ENCODE measurements around the gene ZEB2. TPM values are rescaled to one million over a fixed set of nuclear protein-coding genes. Genes with fewer than 3 reads are reported as not detected.

Gene ZEB2
- total and polyA plus RNA-seq, 10 of the 15 experiments (the other 5 are each of a cell fraction or from before 2014, with no cell fraction given) = 0.14 to 3.2 (median 0.84) TPM

DNA sequence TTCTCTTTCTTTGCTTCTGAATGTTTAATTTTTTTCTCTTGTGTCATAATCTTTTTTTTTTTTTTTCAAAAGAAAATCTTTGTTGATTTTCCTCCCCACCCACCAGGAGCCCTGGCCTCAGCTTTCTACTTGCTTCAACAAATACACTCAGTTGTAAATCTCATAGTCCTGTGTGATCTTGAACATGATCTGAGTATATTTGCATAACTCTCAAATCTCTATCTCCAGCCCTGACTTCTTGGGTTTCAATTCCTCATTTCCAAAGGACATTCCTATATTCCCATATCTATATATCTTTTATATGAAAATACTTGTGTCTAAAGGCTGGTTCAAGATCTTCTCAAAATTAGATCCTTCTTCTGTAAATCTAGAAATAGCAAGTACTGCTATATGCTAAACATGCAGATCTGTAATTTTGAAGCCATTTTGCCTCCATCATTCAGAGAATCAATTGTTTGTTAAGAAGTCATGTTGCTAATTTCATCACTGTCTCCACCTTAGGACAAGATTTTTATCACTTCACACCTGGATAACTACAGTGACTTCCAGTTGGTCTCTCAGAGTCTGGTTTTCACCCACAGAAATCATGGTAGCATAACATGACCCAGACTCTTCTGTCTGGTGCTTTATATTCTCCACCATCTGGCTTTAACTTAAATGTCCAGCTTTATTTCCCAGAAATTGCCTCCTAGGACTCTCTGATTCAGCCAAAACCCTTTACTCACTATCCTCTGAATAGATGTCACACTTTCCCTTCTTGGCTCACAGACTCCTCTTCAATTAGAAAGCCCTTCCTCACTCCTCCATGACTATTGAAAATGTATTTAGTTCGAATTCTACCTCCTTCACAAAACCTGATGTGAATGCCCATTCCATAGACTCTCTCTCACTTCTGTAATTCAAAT is 98.1 kb downstream of the ZEB2 start:
- Histone ChIP-seq H3K4me2 (ENCODE audit: control insufficient read depth, insufficient read depth) (no peak overlapping the region), H3K36me3 (ENCODE audit: control insufficient read depth in 2 of 2, insufficient read depth in 2 of 2, low read length in 1 of 2) (no peaks in the 10 kb centered on the region), H3K79me2 (ENCODE audit: control insufficient read depth, insufficient read depth, low read length) (no peaks in the 10 kb centered on the region), H3K9ac (ENCODE audit: control insufficient read depth, insufficient read depth, low read length) (no peak overlapping the region), H4K20me1 (ENCODE audit: control insufficient read depth, insufficient read depth) (no peaks in the 10 kb centered on the region), H3K27ac (ENCODE audit: control insufficient read depth, insufficient read depth) (no peak overlapping the region), H3K4me1 (ENCODE audit: control insufficient read depth, insufficient read depth, low read length) (no peaks in the 10 kb centered on the region), H2AFZ (ENCODE audit: control insufficient read depth, low read depth, low read length) (no peak overlapping the region), H3K9me3 (replicated peaks; ENCODE audit: control insufficient read depth, insufficient read depth, low read length) (no peaks in the 10 kb centered on the region; the same call in 2 of the 3 replicates), H3K4me3 (no peak overlapping the region), H3K27me3 (replicated peaks in 1 of 2; ENCODE audit: control insufficient read depth in 2 of 2, insufficient read depth in 2 of 2, low read length in 1 of 2) (no peaks in the 10 kb centered on the region; a peak in 1 of 4 replicates)
- in situ Hi-C loops (cut with MboI) (no loop called here), intact Hi-C loops (cut with micrococcal nuclease; ENCODE audit: unreplicated experiment) (no loop called here)
- POLR2A ChIA-PET = interaction anchor here (0.6 to 0.7 kb wide), 3 partner anchors 56 to 641 kb away, joined by 3 to 8 read pairs (median 4); no protein-coding TSS in a partner anchor
- no peak for FAIRE-seq
- RAD21 ChIA-PET (ENCODE audit: unreplicated experiment) = no interaction called here
- DNase-seq (ENCODE audit: low read depth, low spot score) = no peak
- CTCF ChIA-PET = interaction anchor here (0.6 to 1.1 kb wide), 3 partner anchors 27 to 1810 kb away, joined by 3 to 6 read pairs (median 5); no protein-coding TSS in a partner anchor
- SMC1A ChIA-PET (ENCODE audit: uncharacterized antibody, unreplicated experiment) = interaction anchor here (0.7 to 0.8 kb wide), 2 partner anchors 259 to 1544 kb away, joined by 3 to 4 read pairs; no protein-coding TSS in a partner anchor
- BruUV-seq (replicated peaks) = no TSS peak
- 0% methylated on average over 1 of the region's 1 CpG for WGBS (ENCODE audit: insufficient coverage, insufficient replicate concordance, low lambda C conversion rate, missing lambda C conversion rate)
- ATAC-seq = no peak
- TF ChIP-seq NKRF (conservative IDR thresholded peaks at IDR 0.05) (no peak), NFXL1 (IDR thresholded peaks at IDR 0.05; ENCODE audit: borderline replicate concordance) (no peak), RAD21 (IDR thresholded peaks at IDR 0.05; ENCODE audit: insufficient read depth, low read depth, low read length) (no peak), BRCA1 (IDR thresholded peaks at IDR 0.05; ENCODE audit: low read depth, low read length) (no peak), ZNF217 (IDR thresholded peaks at IDR 0.05) (no peak), BCLAF1 (IDR thresholded peaks at IDR 0.05) (no peak), POLR2A (IDR thresholded peaks at IDR 0.05; ENCODE audit: low read depth, low read length) (no peak), RELB (IDR thresholded peaks at IDR 0.05; ENCODE audit: low read depth) (no peak), TBL1XR1 (IDR thresholded peaks at IDR 0.05; ENCODE audit: low read depth, low read length) (no peak), EZH2 (IDR thresholded peaks at IDR 0.05; ENCODE audit: borderline replicate concordance, control insufficient read depth, low read depth, low read length) (no peak), LARP7 (IDR thresholded peaks at IDR 0.05) (no peak), STAT1 (conservative IDR thresholded peaks at IDR 0.05) (no peak)
- TF ChIP-seq, protein P1, sequence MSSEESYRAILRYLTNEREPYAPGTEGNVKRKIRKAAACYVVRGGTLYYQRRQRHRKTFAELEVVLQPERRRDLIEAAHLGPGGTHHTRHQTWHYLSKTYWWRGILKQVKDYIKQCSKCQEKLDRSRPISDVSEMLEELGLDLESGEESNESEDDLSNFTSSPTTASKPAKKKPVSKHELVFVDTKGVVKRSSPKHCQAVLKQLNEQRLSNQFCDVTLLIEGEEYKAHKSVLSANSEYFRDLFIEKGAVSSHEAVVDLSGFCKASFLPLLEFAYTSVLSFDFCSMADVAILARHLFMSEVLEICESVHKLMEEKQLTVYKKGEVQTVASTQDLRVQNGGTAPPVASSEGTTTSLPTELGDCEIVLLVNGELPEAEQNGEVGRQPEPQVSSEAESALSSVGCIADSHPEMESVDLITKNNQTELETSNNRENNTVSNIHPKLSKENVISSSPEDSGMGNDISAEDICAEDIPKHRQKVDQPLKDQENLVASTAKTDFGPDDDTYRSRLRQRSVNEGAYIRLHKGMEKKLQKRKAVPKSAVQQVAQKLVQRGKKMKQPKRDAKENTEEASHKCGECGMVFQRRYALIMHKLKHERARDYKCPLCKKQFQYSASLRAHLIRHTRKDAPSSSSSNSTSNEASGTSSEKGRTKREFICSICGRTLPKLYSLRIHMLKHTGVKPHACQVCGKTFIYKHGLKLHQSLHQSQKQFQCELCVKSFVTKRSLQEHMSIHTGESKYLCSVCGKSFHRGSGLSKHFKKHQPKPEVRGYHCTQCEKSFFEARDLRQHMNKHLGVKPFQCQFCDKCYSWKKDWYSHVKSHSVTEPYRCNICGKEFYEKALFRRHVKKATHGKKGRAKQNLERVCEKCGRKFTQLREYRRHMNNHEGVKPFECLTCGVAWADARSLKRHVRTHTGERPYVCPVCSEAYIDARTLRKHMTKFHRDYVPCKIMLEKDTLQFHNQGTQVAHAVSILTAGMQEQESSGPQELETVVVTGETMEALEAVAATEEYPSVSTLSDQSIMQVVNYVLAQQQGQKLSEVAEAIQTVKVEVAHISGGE (CRISPR knock-in tag; IDR thresholded peaks at IDR 0.05) = no peak

Data from GM12878 (cell line).